Stimulated activated CD8-positive, alpha-beta memory T cell treated with anti-CD3 and anti-CD28 coated beads, Interleukin-4, amount 100 ng/mL, for 1 hour (primary cell): Measurements from ENCODE around the gene FFAR2.
"Not testable (repeated sequence)": the region's sequence is repeated elsewhere in the genome, so short reads cannot be mapped to it uniquely, and the experiment has no call there.

Source experiments
- DNase-seq, 2 donors: peaks; one replicate each; pipeline ENCODE4 v3.0.0-alpha.2; 2020; ENCODE audit warnings: low read depth in 2 of 2, low spot score in 1 of 2

FFAR2 gene

DNA sequence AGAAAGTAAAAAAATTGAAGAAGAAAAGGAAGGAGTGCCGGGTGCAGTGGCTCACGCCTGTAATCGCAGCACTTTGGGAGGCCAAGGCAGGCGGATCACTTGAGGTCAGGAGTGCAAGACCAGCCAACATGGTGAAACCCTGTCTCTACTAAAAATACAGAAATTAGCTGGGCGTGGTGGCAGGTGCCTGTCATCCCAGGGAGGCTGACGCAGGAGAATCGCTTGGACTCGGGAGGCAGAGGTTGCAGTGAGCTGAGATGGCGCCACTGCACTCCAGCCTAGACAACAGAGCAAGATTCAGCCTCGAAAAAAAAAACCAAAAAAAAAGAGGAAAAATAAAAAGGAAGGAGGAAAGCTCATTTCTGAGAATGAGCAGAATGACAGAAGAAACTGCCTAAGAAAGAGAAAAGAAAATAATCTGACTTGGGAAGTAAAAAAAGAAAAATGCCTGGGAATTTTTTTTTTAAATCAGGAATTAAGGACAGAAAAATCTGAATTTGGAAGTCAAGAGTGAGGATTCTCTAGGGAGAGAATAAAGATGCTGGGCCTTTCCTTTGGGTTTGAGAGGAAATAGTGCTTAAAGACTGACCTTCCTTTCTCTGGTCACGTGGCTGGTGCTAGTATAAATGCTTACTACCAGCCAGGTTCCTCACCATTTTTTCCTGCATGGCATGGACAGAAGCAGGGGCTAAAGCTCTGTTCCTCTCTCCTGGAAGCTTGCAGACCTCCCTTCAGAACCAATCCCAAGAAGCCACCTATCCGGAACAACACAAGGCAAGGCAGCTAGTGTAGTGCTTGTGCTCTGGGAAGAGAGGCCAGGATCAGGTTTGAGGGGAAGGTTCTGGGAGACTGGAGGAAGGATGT, at the start of gene FFAR2:
Gene FFAR2 (plus strand): TSS at position 652 of the 864 bp plus-strand sequence. CDS start 1,458 bp downstream, outside the sequence.
- DNase-seq = no peak

DNA sequence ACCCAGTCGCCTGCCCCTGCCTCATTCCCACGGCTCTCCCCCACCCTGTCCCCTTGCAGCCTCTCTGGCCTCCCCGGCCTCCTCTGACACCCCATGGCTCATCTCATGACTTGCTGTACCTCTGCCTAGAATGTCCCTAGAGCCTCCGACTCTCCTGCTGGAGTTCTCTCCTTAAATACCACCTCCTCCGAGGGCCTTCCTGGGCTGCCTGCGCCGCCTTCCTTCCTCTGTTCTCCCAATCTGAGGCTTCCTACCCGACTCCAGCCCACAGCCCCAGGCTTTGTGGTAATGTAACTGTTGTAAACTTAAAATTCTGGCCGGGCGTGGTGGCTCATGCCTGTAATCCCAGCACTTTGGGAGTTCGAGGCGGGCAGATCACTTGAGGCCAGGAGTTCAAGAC, 49.5 kb upstream of the FFAR2 start:
- no peak for DNase-seq

DNA sequence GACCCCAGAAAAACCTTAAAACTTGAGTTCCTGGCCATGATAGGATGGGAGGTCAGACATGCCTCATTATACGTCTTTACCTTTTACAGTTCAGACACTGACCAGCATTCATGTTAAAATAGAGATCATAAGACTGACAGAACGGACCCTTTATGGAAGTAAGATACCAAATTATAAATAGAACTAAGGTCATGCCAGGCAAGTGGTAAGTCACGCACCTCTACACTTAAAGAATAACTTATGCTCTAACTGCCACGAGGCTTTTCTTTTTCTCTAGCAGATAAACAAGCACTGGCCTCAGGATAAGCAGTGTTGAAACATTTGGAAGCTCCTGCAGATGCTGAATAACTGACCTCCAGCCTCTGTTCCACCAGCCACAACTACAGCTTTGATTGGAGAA, 48.8 kb upstream of the FFAR2 start:
- DNase-seq = no peak

- no peak for DNase-seq
Measured at GRCh38 chr19:35399948-35400772, 47.9 kb upstream of the FFAR2 start.

- DNase-seq = no peak
Measured at GRCh38 chr19:35400773-35401100, 47.3 kb upstream of the FFAR2 start.

DNA sequence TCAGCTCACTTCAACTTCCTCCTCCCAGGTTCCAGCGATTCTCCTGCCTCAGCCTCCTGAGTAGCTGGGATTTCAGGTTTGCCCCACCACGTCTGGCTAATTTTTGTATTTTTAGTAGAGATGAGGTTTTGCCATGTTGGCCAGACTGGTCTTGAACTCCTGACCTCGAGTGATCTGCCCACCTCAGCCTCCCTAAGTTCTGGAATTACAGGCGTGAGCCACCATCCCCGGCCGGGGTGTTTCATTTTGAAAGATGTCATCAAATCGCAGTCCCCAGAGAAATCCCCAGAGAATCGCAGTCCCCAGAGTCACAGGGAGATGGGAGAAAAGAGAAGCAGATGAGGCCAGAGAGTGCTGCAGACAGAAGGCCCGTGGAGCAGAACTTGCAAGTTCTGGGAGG, 46.6 kb upstream of the FFAR2 start:
- not testable (repeated sequence) for DNase-seq

GRCh38 chr19:35403116-35403760, 44.8 kb upstream of the FFAR2 start:
- DNase-seq = no peak

DNA sequence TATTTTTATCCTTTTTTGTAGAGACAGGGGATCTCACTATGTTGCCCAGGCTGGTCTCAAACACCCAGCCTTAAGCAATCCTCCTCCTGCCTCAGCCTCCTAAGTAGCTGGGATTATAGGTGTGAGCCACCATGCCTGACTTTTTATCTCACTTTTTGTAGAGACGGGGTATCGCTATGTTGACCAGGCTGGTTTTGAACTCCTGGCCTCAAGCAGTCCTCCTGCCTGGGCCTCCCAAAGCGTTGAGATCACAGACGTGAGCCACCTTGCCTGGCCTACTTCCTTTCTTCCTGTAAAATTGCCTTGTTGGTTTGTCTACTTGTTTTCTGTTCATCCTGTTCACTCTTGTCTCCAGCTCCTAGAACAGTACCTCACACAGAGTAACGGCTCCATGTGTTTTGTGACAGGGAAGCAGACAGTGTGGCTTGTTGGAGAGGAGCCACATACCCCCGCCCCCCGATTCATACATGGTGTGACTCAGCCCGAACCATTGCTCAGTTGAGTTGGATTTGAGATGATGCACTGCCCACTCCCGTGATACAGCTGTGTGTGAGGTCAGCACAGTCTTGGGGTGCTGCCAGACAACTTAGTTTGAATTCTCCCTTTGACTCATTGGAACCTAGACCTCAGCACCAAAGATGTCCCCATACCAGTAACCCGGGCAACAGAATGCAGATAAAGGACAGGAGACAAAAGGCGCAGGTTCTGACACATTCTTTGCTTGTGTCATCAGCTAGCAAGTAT, 43.0 kb upstream of the FFAR2 start:
- no peak for DNase-seq

- no peak for DNase-seq
Measured at GRCh38 chr19:35407619-35408018, 40.4 kb upstream of the FFAR2 start.

DNA sequence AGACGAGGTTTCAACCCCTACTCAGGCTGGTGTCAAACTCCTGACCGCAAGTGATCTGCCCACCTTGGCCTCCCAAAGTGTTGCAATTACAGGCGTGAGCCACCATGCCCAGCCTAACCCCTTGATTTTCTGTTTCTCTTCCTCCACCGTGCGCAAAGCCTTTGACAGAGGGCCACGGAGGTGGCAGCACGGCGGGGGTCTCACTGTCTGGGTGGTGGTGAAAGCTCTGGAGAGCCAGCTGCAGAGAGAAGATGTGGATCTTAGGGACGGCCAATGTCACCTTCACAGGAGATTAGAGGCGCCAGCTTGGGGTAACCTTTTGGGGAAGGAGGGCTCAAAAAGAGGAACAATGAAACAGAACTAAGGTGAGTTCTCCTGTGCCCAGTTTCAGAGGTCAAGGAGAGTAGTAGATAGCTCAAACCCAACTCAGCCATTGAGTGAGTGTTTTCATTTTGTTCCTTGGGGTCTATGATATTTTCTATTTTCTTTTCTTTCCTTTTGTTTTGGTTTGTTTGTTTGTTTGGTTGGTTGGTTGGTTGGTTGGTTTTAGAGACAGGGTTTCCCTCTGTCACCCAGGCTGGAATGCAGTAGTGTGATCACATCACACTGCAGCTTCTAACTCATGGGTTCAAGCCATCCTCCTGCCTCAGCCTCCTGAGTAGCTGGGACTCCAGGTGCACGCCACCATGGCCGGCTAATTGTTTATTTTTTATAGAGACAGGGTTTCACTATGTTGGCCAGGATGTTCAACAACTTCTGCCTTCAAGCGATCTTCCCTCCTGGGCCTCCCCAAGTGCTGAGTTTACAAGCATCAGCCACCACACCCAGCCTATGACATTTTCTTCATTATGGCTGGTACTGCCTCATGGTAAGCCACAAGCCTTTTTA, 39.5 kb upstream of the FFAR2 start:
- DNase-seq = no peak

GRCh38 chr19:35409191-35409590, 38.9 kb upstream of the FFAR2 start:
- no peak for DNase-seq

DNA sequence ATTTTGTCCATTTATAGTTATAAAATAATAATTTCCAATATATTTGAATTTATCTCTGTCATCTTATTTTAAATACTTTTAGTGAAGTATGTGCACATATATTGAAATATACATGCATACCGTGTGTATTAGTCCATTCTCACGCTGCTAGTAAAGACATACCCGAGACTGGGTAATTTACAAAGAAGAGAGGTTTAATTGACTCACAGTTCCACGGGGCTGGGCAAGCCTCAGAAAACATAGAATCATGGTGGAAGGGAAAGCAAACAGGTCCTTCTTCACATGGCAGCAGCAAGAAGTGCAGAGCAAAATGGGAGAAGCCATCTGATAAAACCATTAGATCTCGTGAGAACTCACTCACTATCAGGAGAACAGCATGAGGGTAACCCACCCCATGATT, 37.6 kb upstream of the FFAR2 start:
- no peak for DNase-seq

GRCh38 chr19:35414442-35414841, 33.6 kb upstream of the FFAR2 start:
- DNase-seq = no peak

GRCh38 chr19:35416331-35416730, 31.7 kb upstream of the FFAR2 start:
- DNase-seq = no peak

DNA sequence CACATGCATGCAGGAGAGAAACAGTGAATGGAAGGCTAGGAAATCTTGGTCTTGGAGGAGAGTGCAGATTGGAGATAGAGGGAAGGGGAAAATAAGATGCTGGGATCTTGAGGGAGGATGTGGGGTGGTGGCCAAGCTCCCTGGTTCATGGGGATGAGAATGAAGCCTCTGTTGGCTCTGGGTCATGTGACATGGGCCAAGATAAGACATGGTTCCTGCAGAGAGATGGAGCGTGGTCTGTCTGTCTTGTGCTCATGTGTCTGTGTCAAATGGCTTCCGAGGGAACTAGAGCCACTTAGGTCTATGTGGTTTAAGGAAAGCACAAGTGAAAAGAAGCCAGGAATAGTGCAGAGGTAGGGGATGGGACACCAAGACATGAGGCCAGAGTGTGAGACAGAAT, 30.8 kb upstream of the FFAR2 start:
- DNase-seq = no peak

GRCh38 chr19:35417713-35418534, 30.1 kb upstream of the FFAR2 start:
- DNase-seq = no peak

GRCh38 chr19:35419046-35419445, 29.0 kb upstream of the FFAR2 start:
- no peak for DNase-seq

GRCh38 chr19:35419805-35420204, 28.3 kb upstream of the FFAR2 start:
- no peak for DNase-seq

GRCh38 chr19:35421362-35421761, 26.7 kb upstream of the FFAR2 start:
- DNase-seq = no peak
